Tibial nerve (tissue), 4 donors: ENCODE measurements around the gene CEMIP2. TPM values are rescaled to one million over a fixed set of nuclear protein-coding genes. Genes with fewer than 3 reads are reported as not detected.
A peak's percentile ranks its signal among the peaks of the same experiment; 100 is the strongest.

ENCODE experiments used
- DNase-seq, 2 donors: peaks; one replicate each; pipeline ENCODE4 v3.0.0-alpha.2; 2019; ENCODE audit warnings: low spot score in 2 of 2
- H3K27ac ChIP-seq, 4 donors: fragments of 200-600 bp; sonication (generic) in 3 of 4; one replicate each; pipeline ENCODE4 v1.5.1; 2017 to 2019; ENCODE audit warnings: mild to moderate bottlenecking in 1 of 4
- H3K27me3 ChIP-seq, 2 donors: fragments of 200-600 bp; sonication (generic) in 1 of 2; one replicate each; pipeline versions ENCODE4 v1.5.1 to v1.6.0; 2017 to 2019
- H3K36me3 ChIP-seq, 3 donors: fragments of 200-600 bp; sonication (generic); one replicate each; pipeline ENCODE4 v1.5.1; 2018 to 2019
- H3K4me1 ChIP-seq, 4 donors: fragments of 200-600 bp; sonication (generic) in 3 of 4; one replicate each; pipeline ENCODE4 v1.5.1; 2017 to 2019
- H3K4me3 ChIP-seq, 4 donors: fragments of 200-600 bp; sonication (generic) in 3 of 4; one replicate each; pipeline ENCODE4 v1.5.1; 2017 to 2019; ENCODE audit warnings: mild to moderate bottlenecking in 1 of 4, moderate library complexity in 1 of 4
- H3K9me3 ChIP-seq, 4 donors: fragments of 200-600 bp; sonication (generic) in 3 of 4; one replicate each; pipeline ENCODE4 v1.5.1; 2017 to 2019
- EP300 ChIP-seq, 2 donors: sonication (generic); formaldehyde crosslinking; IDR thresholded peaks; one replicate each; pipeline ENCODE4 v1.6.1; 2017; ENCODE audit warnings: antibody characterized with exemption in 2 of 2, mild to moderate bottlenecking in 1 of 2
- POLR2A ChIP-seq, 2 donors: fragments of 450-650 bp; IDR thresholded peaks; one replicate each; pipeline ENCODE4 v1.6.1; 2017; ENCODE audit warnings: antibody characterized with exemption in 2 of 2, mild to moderate bottlenecking in 2 of 2, moderate library complexity in 2 of 2
- WGBS, 2 donors: methylation state at CpG; one replicate each; pipeline ENCODE4 v1.1.5; 2018; 5-methylcytosine and 5-hydroxymethylcytosine counted together
- total RNA-seq, 4 donors: library from RNA; depleted of rRNA; stranded (reverse); fragments of >200 nt; gene quantifications; one replicate each; pipeline ENCODE4 v1.1.0, GENCODE V29; 2016
- TF ChIP-seq, protein P1 (sequence below), 5 experiments: fragments of 200-600 bp in 3 of 5; fragments of 450-650 bp in 2 of 5; sonication (generic) in 3 of 5; IDR thresholded peaks; one replicate each; pipeline ENCODE4 v1.5.1; 2016 to 2019; ENCODE audit warnings: antibody characterized with exemption in 5 of 5, mild to moderate bottlenecking in 3 of 5, moderate library complexity in 2 of 5

CEMIP2 gene
- total RNA-seq, 4 donors from 2014 or later, result 107 to 126 (median 118) TPM

DNA sequence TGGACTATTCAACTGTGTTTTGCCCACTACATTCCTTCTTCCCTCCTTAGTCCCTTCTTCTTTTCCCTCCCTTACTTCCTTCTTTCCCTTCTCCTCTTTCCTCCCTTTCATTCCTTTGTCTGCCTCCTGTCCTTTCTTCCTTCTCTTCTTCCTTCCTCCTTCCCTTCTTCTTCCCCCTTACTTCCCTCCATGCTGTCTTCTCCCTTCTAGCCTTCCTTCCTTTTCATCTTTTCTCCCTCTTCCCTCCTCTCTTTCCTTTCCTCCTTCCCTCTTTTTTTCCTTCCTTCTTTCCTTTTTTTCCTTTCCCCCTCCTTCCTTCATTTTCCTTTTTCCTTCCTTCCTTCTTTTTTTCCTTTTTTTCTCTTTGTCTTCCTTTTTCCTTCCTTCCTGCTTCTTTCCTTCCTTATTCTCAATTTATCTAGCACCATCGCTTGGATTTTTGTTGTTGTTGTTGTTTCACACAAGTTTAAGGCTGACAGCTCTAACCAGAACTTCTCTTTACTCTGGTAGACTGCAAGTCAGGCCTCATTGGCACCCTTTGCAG, 123.4 kb downstream of the CEMIP2 start:
- Histone ChIP-seq H3K27me3 (no peaks in the 10 kb centered on the region), H3K4me3 (no peak overlapping the region), H3K4me1 (peaks cover 0 to 13% (median 8%) of the 10 kb centered on the region in 4 donors), H3K9me3 (no peaks in the 10 kb centered on the region), H3K27ac (no peak overlapping the region), H3K36me3 (no peaks in the 10 kb centered on the region)
- TF ChIP-seq POLR2A (IDR thresholded peaks at IDR 0.05), result no peak
- TF ChIP-seq EP300 (IDR thresholded peaks at IDR 0.05), result no peak
- TF ChIP-seq, protein P1, sequence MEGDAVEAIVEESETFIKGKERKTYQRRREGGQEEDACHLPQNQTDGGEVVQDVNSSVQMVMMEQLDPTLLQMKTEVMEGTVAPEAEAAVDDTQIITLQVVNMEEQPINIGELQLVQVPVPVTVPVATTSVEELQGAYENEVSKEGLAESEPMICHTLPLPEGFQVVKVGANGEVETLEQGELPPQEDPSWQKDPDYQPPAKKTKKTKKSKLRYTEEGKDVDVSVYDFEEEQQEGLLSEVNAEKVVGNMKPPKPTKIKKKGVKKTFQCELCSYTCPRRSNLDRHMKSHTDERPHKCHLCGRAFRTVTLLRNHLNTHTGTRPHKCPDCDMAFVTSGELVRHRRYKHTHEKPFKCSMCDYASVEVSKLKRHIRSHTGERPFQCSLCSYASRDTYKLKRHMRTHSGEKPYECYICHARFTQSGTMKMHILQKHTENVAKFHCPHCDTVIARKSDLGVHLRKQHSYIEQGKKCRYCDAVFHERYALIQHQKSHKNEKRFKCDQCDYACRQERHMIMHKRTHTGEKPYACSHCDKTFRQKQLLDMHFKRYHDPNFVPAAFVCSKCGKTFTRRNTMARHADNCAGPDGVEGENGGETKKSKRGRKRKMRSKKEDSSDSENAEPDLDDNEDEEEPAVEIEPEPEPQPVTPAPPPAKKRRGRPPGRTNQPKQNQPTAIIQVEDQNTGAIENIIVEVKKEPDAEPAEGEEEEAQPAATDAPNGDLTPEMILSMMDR (IDR thresholded peaks at IDR 0.05), result no peak
- no peak for DNase-seq
- 79 to 88% methylated on average over 1 of the region's 1 CpG for WGBS, 2 donors

DNA sequence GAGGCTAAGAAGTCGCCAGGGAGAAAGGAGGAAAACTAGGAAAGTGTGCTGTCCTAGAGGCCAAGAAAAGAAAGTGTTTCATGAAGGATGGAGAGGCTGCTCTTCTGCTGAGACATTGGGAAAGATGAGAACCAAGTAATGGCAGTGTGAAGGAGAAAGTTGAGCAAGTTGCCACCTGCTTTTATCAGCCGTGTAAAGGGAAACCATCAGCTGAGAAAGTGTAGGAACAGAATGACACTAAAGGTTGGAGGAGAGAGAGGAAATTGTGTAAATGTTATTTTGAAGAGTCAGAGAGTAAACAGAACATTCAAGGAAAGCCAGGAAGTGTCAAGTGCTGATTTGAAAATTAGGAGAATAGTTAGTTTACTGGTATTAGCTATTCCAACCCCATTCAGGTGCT, 125.0 kb downstream of the CEMIP2 start:
- TF ChIP-seq POLR2A (IDR thresholded peaks at IDR 0.05) (no peak), EP300 (IDR thresholded peaks at IDR 0.05) (no peak)
- TF ChIP-seq, protein P1 (IDR thresholded peaks at IDR 0.05), result no peak
- DNase-seq, result no peak
- 71 to 77% methylated on average over 2 of the region's 2 CpGs for WGBS, 2 donors
- Histone ChIP-seq H3K9me3 (no peaks in the 10 kb centered on the region), H3K27ac (no peak overlapping the region), H3K4me1 (peaks cover 0 to 13% (median 8%) of the 10 kb centered on the region in 4 donors), H3K36me3 (no peaks in the 10 kb centered on the region), H3K4me3 (no peak overlapping the region), H3K27me3 (no peaks in the 10 kb centered on the region)

GRCh38 chr9:71642056-71642455, 126.3 kb downstream of the CEMIP2 start:
- no peak for DNase-seq
- TF ChIP-seq EP300 (IDR thresholded peaks at IDR 0.05) (peak in 1 of 2 donors; percentile 67), POLR2A (IDR thresholded peaks at IDR 0.05) (no peak)
- TF ChIP-seq, protein P1 (IDR thresholded peaks at IDR 0.05), result no peak
- Histone ChIP-seq H3K36me3 (no peaks in the 10 kb centered on the region), H3K9me3 (no peaks in the 10 kb centered on the region), H3K4me3 (no peak overlapping the region), H3K27ac (peak overlapping the region in 2 of 4 donors; percentile 51 to 52), H3K27me3 (no peaks in the 10 kb centered on the region), H3K4me1 (peaks cover 0 to 10% (median under 1%) of the 10 kb centered on the region in 4 donors)
- WGBS, 2 donors, result 79 to 87% methylated on average over 5 of the region's 5 CpGs

GRCh38 chr9:71638627-71639026, 129.7 kb downstream of the CEMIP2 start:
- peak overlapping the region in 2 of 4 donors; percentile 24 to 31 for H3K27ac ChIP-seq
- H3K4me3 ChIP-seq, result no peak overlapping the region
- WGBS, 2 donors, result 46 to 51% methylated on average over 7 of the region's 7 CpGs
- no peaks in the 10 kb centered on the region for H3K36me3 ChIP-seq
- H3K4me1 ChIP-seq, result peaks cover 0 to 6% (median 0%) of the 10 kb centered on the region in 4 donors
- H3K9me3 ChIP-seq, result no peaks in the 10 kb centered on the region
- TF ChIP-seq EP300 (IDR thresholded peaks at IDR 0.05) (peak; percentile 82 to 93), POLR2A (IDR thresholded peaks at IDR 0.05) (peak in 1 of 2 donors; percentile 20)
- TF ChIP-seq, protein P1 (IDR thresholded peaks at IDR 0.05), result no peak
- DNase-seq, result peak in 1 of 2 donors; percentile 49
- no peaks in the 10 kb centered on the region for H3K27me3 ChIP-seq

DNA sequence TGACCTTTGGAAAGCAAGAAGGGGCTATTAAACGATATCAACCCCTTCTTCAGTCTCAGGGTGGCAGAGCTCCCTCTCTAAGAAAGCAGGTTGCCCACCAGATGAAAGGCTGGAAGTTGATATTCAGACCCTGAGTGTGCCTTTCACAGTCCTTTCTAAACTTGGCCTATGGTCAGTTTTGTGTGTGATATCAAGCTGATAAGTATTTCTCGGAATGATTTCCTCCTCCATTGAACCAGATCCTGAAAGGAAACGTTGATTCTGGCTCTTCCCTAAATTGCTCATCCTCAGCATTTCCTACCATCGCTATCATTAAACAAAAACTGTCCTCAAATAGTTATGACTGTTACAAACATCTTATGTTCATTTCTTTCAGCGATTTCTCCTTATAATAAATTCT, 130.4 kb downstream of the CEMIP2 start:
- peaks cover 0 to 6% (median 0%) of the 10 kb centered on the region in 4 donors for H3K4me1 ChIP-seq
- peak overlapping the region in 2 of 4 donors; percentile 24 to 31 for H3K27ac ChIP-seq
- no peak overlapping the region for H3K4me3 ChIP-seq
- no peak for DNase-seq
- WGBS, 2 donors, result 52 to 64% methylated on average over 5 of the region's 5 CpGs
- no peak for TF ChIP-seq POLR2A (IDR thresholded peaks at IDR 0.05)
- TF ChIP-seq, protein P1 (IDR thresholded peaks at IDR 0.05), result no peak
- TF ChIP-seq EP300 (IDR thresholded peaks at IDR 0.05), result no peak
- no peaks in the 10 kb centered on the region for H3K9me3 ChIP-seq
- H3K27me3 ChIP-seq, result no peaks in the 10 kb centered on the region
- no peaks in the 10 kb centered on the region for H3K36me3 ChIP-seq
